DOHH2 (cell line): Measurements from ENCODE around the gene TYRO3.

Source experiments
- CTCF ChIP-seq: fragments of 200-600 bp; sonication (generic); IDR thresholded peaks from one replicate; pipeline ENCODE4 v1.5.1; 2014; ENCODE audit warnings: antibody characterized with exemption, mild to moderate bottlenecking, low read depth, low read length; ENCODE audit not compliant: poor library complexity, severe bottlenecking
- EZH2phosphoT487 ChIP-seq: fragments of 200-600 bp; sonication (generic); IDR thresholded peaks from 2 replicates; pipeline ENCODE4 v1.6.1; 2017; ENCODE audit warnings: borderline replicate concordance, mild to moderate bottlenecking, antibody characterized with exemption, low read length, moderate library complexity, mixed read lengths

- TF ChIP-seq CTCF (no peak), EZH2phosphoT487 (no peak)
Observed at GRCh38 chr15:41629883-41630282, 70.9 kb downstream of the TYRO3 start.
